Neural progenitor cell (in vitro differentiated cells): ENCODE measurements around the gene RUSC2. TPM values are rescaled to one million over a fixed set of nuclear protein-coding genes. Genes with fewer than 3 reads are reported as not detected.

Experiments
- DNase-seq: peaks from one replicate; pipeline ENCODE4 v3.0.0-alpha.2; 2016; ENCODE audit warnings: low spot score
- H2AFZ ChIP-seq: fragments of 200-600 bp; sonication (generic); replicated peaks from 2 replicates; pipeline ENCODE4 v1.6.1; 2016; ENCODE audit warnings: antibody characterized with exemption
- H3F3A ChIP-seq: fragments of 200-600 bp; sonication (generic); 2 replicates; pipeline ENCODE4 v1.6.1; 2016; ENCODE audit warnings: antibody characterized with exemption, low read depth
- H3K27ac ChIP-seq: fragments of 200-600 bp; sonication (generic); 2 replicates; pipeline ENCODE4 v1.5.1; 2016; ENCODE audit warnings: mild to moderate bottlenecking
- H3K27me3 ChIP-seq: fragments of 200-600 bp; sonication (generic); 2 replicates; pipeline ENCODE4 v1.6.1; 2016; ENCODE audit warnings: mild to moderate bottlenecking, moderate library complexity
- H3K36me3 ChIP-seq: fragments of 200-600 bp; sonication (generic); 2 replicates; pipeline ENCODE4 v1.5.1; 2016
- H3K4me1 ChIP-seq: fragments of 200-600 bp; sonication (generic); 2 replicates; pipeline ENCODE4 v1.6.1; 2016; ENCODE audit warnings: mixed run types
- H3K4me2 ChIP-seq: fragments of 200-600 bp; sonication (generic); 2 replicates; pipeline ENCODE4 v1.6.1; 2016
- H3K4me3 ChIP-seq: fragments of 200-600 bp; sonication (generic); 2 replicates; pipeline ENCODE4 v1.5.1; 2016
- H3K79me2 ChIP-seq: fragments of 200-600 bp; sonication (generic); 2 replicates; pipeline ENCODE4 v1.6.1; 2016; ENCODE audit warnings: low read depth
- H3K9ac ChIP-seq: fragments of 200-600 bp; sonication (generic); 2 replicates; pipeline ENCODE4 v1.6.1; 2016
- H3K9me3 ChIP-seq: fragments of 200-600 bp; sonication (generic); 2 replicates; pipeline ENCODE4 v1.5.1; 2016; ENCODE audit warnings: low read depth
- H4K20me1 ChIP-seq: fragments of 200-600 bp; sonication (generic); 2 replicates; pipeline ENCODE4 v1.6.1; 2016; ENCODE audit warnings: low read depth
- H3K27ac Mint-ChIP-seq: 3 replicates; pipeline ENCODE4 v1.8.0; 2021; ENCODE audit warnings: mixed read lengths
- H3K27me3 Mint-ChIP-seq: 2 replicates; pipeline ENCODE4 v1.8.0; 2022; ENCODE audit warnings: low read depth, mild to moderate bottlenecking, inconsistent platforms, moderate library complexity, mixed read lengths; ENCODE audit not compliant: insufficient read depth
- H3K36me3 Mint-ChIP-seq: 3 replicates; pipeline ENCODE4 v1.8.0; 2021; ENCODE audit warnings: mixed read lengths
- H3K4me1 Mint-ChIP-seq: 3 replicates; pipeline ENCODE4 v1.8.0; 2021; ENCODE audit warnings: mixed read lengths
- H3K4me3 Mint-ChIP-seq: 3 replicates; pipeline ENCODE4 v1.8.0; 2021; ENCODE audit warnings: mild to moderate bottlenecking, moderate library complexity, mixed read lengths
- H3K9me3 Mint-ChIP-seq: 3 replicates; pipeline ENCODE4 v1.8.0; 2020; ENCODE audit warnings: mixed read lengths
- EZH2 ChIP-seq: fragments of 200-600 bp; sonication (generic); IDR thresholded peaks from 2 replicates; pipeline ENCODE4 v1.6.1; 2017; ENCODE audit warnings: antibody characterized with exemption, mild to moderate bottlenecking, moderate library complexity
- EZH2phosphoT487 ChIP-seq: fragments of 200-600 bp; sonication (generic); IDR thresholded peaks from 2 replicates; pipeline ENCODE4 v1.6.1; 2017; ENCODE audit warnings: antibody characterized with exemption
- total RNA-seq: library from RNA; depleted of rRNA; stranded (reverse); fragments of >200 nt; gene quantifications from 2 replicates; pipeline ENCODE4 v1.2.3, GENCODE V29; 2015; ENCODE audit warnings: low replicate concordance
- TF ChIP-seq, protein P1 (sequence below): fragments of 200-600 bp; sonication (generic); IDR thresholded peaks from 2 replicates; pipeline ENCODE4 v1.5.1; 2017; ENCODE audit warnings: antibody characterized with exemption, mild to moderate bottlenecking

Gene RUSC2, protein sequence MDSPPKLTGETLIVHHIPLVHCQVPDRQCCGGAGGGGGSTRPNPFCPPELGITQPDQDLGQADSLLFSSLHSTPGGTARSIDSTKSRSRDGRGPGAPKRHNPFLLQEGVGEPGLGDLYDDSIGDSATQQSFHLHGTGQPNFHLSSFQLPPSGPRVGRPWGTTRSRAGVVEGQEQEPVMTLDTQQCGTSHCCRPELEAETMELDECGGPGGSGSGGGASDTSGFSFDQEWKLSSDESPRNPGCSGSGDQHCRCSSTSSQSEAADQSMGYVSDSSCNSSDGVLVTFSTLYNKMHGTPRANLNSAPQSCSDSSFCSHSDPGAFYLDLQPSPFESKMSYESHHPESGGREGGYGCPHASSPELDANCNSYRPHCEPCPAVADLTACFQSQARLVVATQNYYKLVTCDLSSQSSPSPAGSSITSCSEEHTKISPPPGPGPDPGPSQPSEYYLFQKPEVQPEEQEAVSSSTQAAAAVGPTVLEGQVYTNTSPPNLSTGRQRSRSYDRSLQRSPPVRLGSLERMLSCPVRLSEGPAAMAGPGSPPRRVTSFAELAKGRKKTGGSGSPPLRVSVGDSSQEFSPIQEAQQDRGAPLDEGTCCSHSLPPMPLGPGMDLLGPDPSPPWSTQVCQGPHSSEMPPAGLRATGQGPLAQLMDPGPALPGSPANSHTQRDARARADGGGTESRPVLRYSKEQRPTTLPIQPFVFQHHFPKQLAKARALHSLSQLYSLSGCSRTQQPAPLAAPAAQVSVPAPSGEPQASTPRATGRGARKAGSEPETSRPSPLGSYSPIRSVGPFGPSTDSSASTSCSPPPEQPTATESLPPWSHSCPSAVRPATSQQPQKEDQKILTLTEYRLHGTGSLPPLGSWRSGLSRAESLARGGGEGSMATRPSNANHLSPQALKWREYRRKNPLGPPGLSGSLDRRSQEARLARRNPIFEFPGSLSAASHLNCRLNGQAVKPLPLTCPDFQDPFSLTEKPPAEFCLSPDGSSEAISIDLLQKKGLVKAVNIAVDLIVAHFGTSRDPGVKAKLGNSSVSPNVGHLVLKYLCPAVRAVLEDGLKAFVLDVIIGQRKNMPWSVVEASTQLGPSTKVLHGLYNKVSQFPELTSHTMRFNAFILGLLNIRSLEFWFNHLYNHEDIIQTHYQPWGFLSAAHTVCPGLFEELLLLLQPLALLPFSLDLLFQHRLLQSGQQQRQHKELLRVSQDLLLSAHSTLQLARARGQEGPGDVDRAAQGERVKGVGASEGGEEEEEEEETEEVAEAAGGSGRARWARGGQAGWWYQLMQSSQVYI (N-terminal part only)
- total RNA-seq = 3.5 and 9.9 TPM in 2 replicates

DNA sequence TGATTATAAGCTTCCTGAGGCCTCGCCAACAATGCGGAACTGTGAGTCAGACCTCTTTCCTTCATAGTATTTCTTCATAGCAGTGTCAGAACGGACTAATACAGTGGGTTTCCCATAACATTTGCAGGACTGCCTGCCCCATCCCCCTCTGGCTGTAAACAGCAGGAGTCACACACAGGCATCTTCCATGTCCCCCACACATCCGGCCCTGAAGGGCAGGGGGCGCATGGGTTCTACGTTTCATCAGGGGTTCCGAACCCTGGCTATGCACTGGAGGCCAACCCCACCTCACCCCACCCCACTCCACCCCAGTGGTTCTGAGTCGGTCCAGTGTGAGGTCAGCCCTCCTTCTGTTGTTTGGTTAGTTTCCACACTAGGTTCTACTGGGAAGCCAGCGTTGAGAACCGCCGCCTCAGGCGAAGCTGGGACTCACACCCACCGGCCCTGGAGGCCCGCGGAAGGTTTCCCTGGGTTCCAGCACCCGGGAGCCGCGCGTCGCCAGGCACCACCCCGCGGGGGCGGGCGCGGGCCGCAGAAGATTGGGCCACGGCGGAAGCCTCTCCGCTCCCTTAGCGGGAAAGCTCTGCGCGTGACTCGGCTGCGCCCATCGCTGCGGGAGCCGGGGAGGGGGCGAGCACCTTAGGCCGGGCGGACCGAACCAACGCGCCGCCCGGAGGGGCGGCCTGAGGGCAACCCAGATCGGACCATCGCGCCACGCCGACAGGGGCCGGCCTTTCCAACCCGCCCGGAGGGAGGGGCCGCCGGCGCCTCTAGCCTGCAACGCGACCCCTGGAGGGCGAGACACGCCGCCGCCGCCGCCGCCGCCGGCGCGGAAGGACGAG is at the start of gene RUSC2:
RUSC2 (plus strand) TSS at position 799 of the 842 bp plus-strand sequence. CDS start 56,411 bp downstream, outside the sequence.
- peak; percentile 97 for DNase-seq
- H3K4me1 Mint-ChIP-seq = peaks cover 33% of the 10 kb centered on the region
- TF ChIP-seq EZH2phosphoT487 (no peak), EZH2 (no peak)
- TF ChIP-seq, protein P1, sequence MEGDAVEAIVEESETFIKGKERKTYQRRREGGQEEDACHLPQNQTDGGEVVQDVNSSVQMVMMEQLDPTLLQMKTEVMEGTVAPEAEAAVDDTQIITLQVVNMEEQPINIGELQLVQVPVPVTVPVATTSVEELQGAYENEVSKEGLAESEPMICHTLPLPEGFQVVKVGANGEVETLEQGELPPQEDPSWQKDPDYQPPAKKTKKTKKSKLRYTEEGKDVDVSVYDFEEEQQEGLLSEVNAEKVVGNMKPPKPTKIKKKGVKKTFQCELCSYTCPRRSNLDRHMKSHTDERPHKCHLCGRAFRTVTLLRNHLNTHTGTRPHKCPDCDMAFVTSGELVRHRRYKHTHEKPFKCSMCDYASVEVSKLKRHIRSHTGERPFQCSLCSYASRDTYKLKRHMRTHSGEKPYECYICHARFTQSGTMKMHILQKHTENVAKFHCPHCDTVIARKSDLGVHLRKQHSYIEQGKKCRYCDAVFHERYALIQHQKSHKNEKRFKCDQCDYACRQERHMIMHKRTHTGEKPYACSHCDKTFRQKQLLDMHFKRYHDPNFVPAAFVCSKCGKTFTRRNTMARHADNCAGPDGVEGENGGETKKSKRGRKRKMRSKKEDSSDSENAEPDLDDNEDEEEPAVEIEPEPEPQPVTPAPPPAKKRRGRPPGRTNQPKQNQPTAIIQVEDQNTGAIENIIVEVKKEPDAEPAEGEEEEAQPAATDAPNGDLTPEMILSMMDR = peak; percentile 48
- Histone ChIP-seq H3K27me3 (no peaks in the 10 kb centered on the region), H3F3A (peaks cover 27% of the 10 kb centered on the region), H3K9me3 (no peaks in the 10 kb centered on the region), H3K4me2 (peak within 1 kb of the TSS; percentile 91), H3K9ac (no peak within 1 kb of the TSS), H3K27ac (no peak within 1 kb of the TSS), H3K79me2 (no peaks in the 10 kb centered on the region), H3K4me1 (peaks cover 8% of the 10 kb centered on the region), H3K4me3 (peak within 1 kb of the TSS; percentile 78), H4K20me1 (no peaks in the 10 kb centered on the region), H3K36me3 (no peaks in the 10 kb centered on the region), H2AFZ (peak within 1 kb of the TSS; percentile 80)
- H3K4me3 Mint-ChIP-seq = peak within 1 kb of the TSS; percentile 89
- no peaks in the 10 kb centered on the region for H3K36me3 Mint-ChIP-seq
- H3K27ac Mint-ChIP-seq = peak within 1 kb of the TSS; percentile 97
- peaks cover 2% of the 10 kb centered on the region for H3K9me3 Mint-ChIP-seq
- peaks cover 5% of the 10 kb centered on the region for H3K27me3 Mint-ChIP-seq

DNA sequence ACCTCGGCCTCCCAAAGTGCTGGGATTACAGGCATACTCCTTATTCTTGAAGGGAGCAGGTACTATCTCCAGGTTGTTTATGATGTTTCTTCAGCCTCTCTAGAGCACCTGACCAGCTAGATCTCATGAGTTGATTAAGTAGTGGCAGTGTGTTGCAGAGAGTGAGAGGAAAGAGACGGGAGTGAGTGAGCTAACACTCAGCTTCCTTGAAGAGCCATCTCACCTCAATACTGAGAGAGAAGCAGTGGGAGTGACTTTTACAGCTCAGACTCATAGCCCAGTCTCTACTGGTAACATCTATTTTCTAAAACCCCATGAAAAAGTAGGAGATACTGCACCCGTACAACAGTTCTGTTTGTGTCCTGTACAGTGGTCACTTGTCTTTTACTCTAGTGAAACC is 43.9 kb upstream of the RUSC2 start:
- Histone ChIP-seq H3K36me3 (no peaks in the 10 kb centered on the region), H3K9me3 (no peaks in the 10 kb centered on the region), H3K27me3 (peaks cover 44% of the 10 kb centered on the region), H3K4me2 (no peak overlapping the region), H3F3A (no peaks in the 10 kb centered on the region), H3K4me3 (no peak overlapping the region), H3K79me2 (no peaks in the 10 kb centered on the region), H3K27ac (no peak overlapping the region), H3K9ac (no peak overlapping the region), H4K20me1 (no peaks in the 10 kb centered on the region), H2AFZ (no peak overlapping the region), H3K4me1 (no peaks in the 10 kb centered on the region)
- Mint-ChIP-seq H3K36me3 (no peaks in the 10 kb centered on the region), H3K4me3 (no peak overlapping the region), H3K27me3 (peaks cover 2% of the 10 kb centered on the region), H3K9me3 (peaks cover 2% of the 10 kb centered on the region), H3K4me1 (no peaks in the 10 kb centered on the region), H3K27ac (no peak overlapping the region)
- TF ChIP-seq EZH2phosphoT487 = no peak
- TF ChIP-seq, protein P1 = no peak
- TF ChIP-seq EZH2 = no peak
- no peak for DNase-seq

DNA sequence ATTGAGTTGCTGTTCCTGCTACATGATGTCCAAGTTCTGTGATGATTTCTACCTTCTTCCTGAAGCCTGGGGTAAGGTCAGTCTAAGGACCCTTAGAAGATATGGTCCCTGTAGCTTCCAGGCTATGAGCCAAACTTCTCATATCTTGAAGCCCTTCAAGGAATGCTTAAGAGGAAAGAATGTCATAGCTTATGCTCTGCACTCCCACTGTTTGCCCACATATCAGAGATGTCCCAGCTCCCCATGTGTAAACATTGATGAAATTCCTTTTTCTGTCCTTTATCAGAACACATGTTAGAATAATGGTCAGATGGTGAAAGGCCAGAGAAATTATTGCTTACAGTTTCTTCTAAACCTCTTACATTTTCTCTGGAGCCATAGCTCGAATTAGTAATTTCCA is 41.4 kb upstream of the RUSC2 start:
- no peaks in the 10 kb centered on the region for H3K4me1 ChIP-seq
- TF ChIP-seq, protein P1 = no peak
- TF ChIP-seq EZH2 = no peak
- no peak for TF ChIP-seq EZH2phosphoT487
- peaks cover 4% of the 10 kb centered on the region for H3K9me3 Mint-ChIP-seq
- no peak overlapping the region for H3K4me2 ChIP-seq
- H3K79me2 ChIP-seq = no peaks in the 10 kb centered on the region
- no peaks in the 10 kb centered on the region for H3K36me3 ChIP-seq
- H3K27me3 Mint-ChIP-seq = peaks cover 6% of the 10 kb centered on the region
- H3F3A ChIP-seq = no peaks in the 10 kb centered on the region
- no peaks in the 10 kb centered on the region for H3K9me3 ChIP-seq
- H3K27ac ChIP-seq = no peak overlapping the region
- H2AFZ ChIP-seq = no peak overlapping the region
- H4K20me1 ChIP-seq = no peaks in the 10 kb centered on the region
- no peak overlapping the region for H3K4me3 ChIP-seq
- peaks cover 48% of the 10 kb centered on the region for H3K27me3 ChIP-seq
- no peaks in the 10 kb centered on the region for H3K36me3 Mint-ChIP-seq
- DNase-seq = no peak
- no peak overlapping the region for H3K27ac Mint-ChIP-seq
- H3K4me1 Mint-ChIP-seq = no peaks in the 10 kb centered on the region
- no peak overlapping the region for H3K4me3 Mint-ChIP-seq
- H3K9ac ChIP-seq = no peak overlapping the region
